Occipital lobe (tissue), 2 donors: Measurements from ENCODE around the gene CHGA. TPM values are rescaled to one million over a fixed set of nuclear protein-coding genes. Genes with fewer than 3 reads are reported as not detected.
A peak's percentile ranks its signal among the peaks of the same experiment; 100 is the strongest.

Source experiments
- DNase-seq: peaks from one replicate; lab custom pipeline; 2025; lab: John Stamatoyannopoulos, UW
- total RNA-seq: library from RNA; depleted of rRNA; stranded (reverse); fragments of >200 nt; gene quantifications from one replicate; pipeline ENCODE4 v1.2.3, GENCODE V29; 2014

CHGA gene
- total RNA-seq, 1 donor from 2014 or later, result 37.9 TPM

- no peak for DNase-seq
Measured at GRCh38 chr14:92960706-92961566, 38.0 kb downstream of the CHGA start.

- no peak for DNase-seq
Measured at GRCh38 chr14:92961567-92961855, 38.6 kb downstream of the CHGA start.

GRCh38 chr14:92962031-92962830 is 39.3 kb downstream of the CHGA start:
- no peak for DNase-seq

GRCh38 chr14:92962831-92963095 is 39.8 kb downstream of the CHGA start:
- no peak for DNase-seq

GRCh38 chr14:92963301-92964123 is 40.6 kb downstream of the CHGA start:
- no peak for DNase-seq

- no peak for DNase-seq
Measured at GRCh38 chr14:92964124-92965109, 41.5 kb downstream of the CHGA start.

GRCh38 chr14:92965281-92965680 is 42.3 kb downstream of the CHGA start:
- DNase-seq, result no peak

- DNase-seq, result no peak
Measured at GRCh38 chr14:92967346-92967926, 44.5 kb downstream of the CHGA start.

- no peak for DNase-seq
Measured at GRCh38 chr14:92968291-92969020, 45.5 kb downstream of the CHGA start.

GRCh38 chr14:92969430-92969829 is 46.5 kb downstream of the CHGA start:
- peak; percentile 34 for DNase-seq

- DNase-seq, result no peak
Measured at GRCh38 chr14:92969871-92970270, 46.9 kb downstream of the CHGA start.

- no peak for DNase-seq
Measured at GRCh38 chr14:92970271-92970670, 47.3 kb downstream of the CHGA start.

- DNase-seq, result no peak
Measured at GRCh38 chr14:92971601-92972180, 48.7 kb downstream of the CHGA start.

GRCh38 chr14:92973261-92973797 is 50.4 kb downstream of the CHGA start:
- DNase-seq, result peak; percentile 82

- DNase-seq, result no peak
Measured at GRCh38 chr14:92973798-92974372, 50.9 kb downstream of the CHGA start.

- no peak for DNase-seq
Measured at GRCh38 chr14:92974541-92975345, 51.8 kb downstream of the CHGA start.

GRCh38 chr14:92976268-92976667 is 53.3 kb downstream of the CHGA start:
- DNase-seq, result no peak
